Calu3 (cell line): ENCODE measurements around the gene XYLB. TPM values are rescaled to one million over a fixed set of nuclear protein-coding genes. Genes with fewer than 3 reads are reported as not detected.
A peak's percentile ranks its signal among the peaks of the same experiment; 100 is the strongest.

Experiments
- BruUV-seq: library from RNA; stranded (reverse); fragments of 400-500 nt; replicated peaks from 2 replicates; lab custom pipeline; 2021; lab: Mats Ljungman, UMichigan
- CTCF ChIA-PET: fragments of 300-600 bp; sonication (Branson Sonifier 250); formaldehyde crosslinking; loops from one replicate; lab custom pipeline; 2022; ENCODE audit warnings: antibody characterized with exemption; lab: Charles Lee
- DNase-seq: peaks from one replicate; pipeline ENCODE4 v3.0.0; 2022
- H3K27ac Mint-ChIP-seq: one replicate; pipeline ENCODE4 v1.8.0; 2022; ENCODE audit warnings: mixed read lengths; ENCODE audit not compliant: unreplicated experiment
- H3K27me3 Mint-ChIP-seq: one replicate; pipeline ENCODE4 v1.8.0; 2022; ENCODE audit warnings: mixed read lengths; ENCODE audit not compliant: unreplicated experiment
- H3K36me3 Mint-ChIP-seq: one replicate; pipeline ENCODE4 v1.8.0; 2022; ENCODE audit warnings: mild to moderate bottlenecking, moderate library complexity, mixed read lengths; ENCODE audit not compliant: insufficient read depth, unreplicated experiment
- H3K4me1 Mint-ChIP-seq: one replicate; pipeline ENCODE4 v1.8.0; 2022; ENCODE audit warnings: mild to moderate bottlenecking, low read depth, mixed read lengths; ENCODE audit not compliant: unreplicated experiment
- H3K4me3 Mint-ChIP-seq: one replicate; pipeline ENCODE4 v1.8.0; 2022; ENCODE audit warnings: mild to moderate bottlenecking, low read depth, moderate library complexity, mixed read lengths; ENCODE audit not compliant: unreplicated experiment
- H3K9me3 Mint-ChIP-seq: one replicate; pipeline ENCODE4 v1.8.0; 2022; ENCODE audit warnings: low read depth, mixed read lengths; ENCODE audit not compliant: unreplicated experiment
- intact Hi-C: fragments of 100-400 bp; cut with micrococcal nuclease; formaldehyde crosslinking; loops from one replicate; pipeline ENCODE4 v1.10.0; 2022; ENCODE audit not compliant: unreplicated experiment
- total RNA-seq: library from RNA; stranded (reverse); gene quantifications from 2 replicates; pipeline ENCODE4 v1.2.3, GENCODE V29; 2022
- TF ChIP-seq, protein P1 (sequence below): fragments of 200-600 bp; IDR thresholded peaks from one replicate; pipeline ENCODE4 v1.8.0; 2022; ENCODE audit warnings: antibody characterized with exemption; ENCODE audit not compliant: unreplicated experiment

The XYLB gene
- total RNA-seq, 1 experiment from 2014 or later: 12.2 TPM

- CTCF ChIA-PET: no interaction called here
- TF ChIP-seq, protein P1, sequence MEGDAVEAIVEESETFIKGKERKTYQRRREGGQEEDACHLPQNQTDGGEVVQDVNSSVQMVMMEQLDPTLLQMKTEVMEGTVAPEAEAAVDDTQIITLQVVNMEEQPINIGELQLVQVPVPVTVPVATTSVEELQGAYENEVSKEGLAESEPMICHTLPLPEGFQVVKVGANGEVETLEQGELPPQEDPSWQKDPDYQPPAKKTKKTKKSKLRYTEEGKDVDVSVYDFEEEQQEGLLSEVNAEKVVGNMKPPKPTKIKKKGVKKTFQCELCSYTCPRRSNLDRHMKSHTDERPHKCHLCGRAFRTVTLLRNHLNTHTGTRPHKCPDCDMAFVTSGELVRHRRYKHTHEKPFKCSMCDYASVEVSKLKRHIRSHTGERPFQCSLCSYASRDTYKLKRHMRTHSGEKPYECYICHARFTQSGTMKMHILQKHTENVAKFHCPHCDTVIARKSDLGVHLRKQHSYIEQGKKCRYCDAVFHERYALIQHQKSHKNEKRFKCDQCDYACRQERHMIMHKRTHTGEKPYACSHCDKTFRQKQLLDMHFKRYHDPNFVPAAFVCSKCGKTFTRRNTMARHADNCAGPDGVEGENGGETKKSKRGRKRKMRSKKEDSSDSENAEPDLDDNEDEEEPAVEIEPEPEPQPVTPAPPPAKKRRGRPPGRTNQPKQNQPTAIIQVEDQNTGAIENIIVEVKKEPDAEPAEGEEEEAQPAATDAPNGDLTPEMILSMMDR: no peak
- no TSS peak for BruUV-seq
- peak; percentile 83 for DNase-seq
- H3K27ac Mint-ChIP-seq: peak overlapping the region; percentile 70
- intact Hi-C loops: loop anchor here (10.0 kb wide), 1 partner anchor 110 kb away; the partner anchor contains the start of gene XYLB
- H3K9me3 Mint-ChIP-seq: peaks cover 4% of the 10 kb centered on the region
- H3K36me3 Mint-ChIP-seq: peaks cover 30% of the 10 kb centered on the region
- peak overlapping the region; percentile 94 for H3K4me3 Mint-ChIP-seq
- no peaks in the 10 kb centered on the region for H3K27me3 Mint-ChIP-seq
- H3K4me1 Mint-ChIP-seq: peaks cover 28% of the 10 kb centered on the region
These were observed 108.5 kb downstream of the XYLB start for GRCh38 chr3:38454884-38455638.

DNA sequence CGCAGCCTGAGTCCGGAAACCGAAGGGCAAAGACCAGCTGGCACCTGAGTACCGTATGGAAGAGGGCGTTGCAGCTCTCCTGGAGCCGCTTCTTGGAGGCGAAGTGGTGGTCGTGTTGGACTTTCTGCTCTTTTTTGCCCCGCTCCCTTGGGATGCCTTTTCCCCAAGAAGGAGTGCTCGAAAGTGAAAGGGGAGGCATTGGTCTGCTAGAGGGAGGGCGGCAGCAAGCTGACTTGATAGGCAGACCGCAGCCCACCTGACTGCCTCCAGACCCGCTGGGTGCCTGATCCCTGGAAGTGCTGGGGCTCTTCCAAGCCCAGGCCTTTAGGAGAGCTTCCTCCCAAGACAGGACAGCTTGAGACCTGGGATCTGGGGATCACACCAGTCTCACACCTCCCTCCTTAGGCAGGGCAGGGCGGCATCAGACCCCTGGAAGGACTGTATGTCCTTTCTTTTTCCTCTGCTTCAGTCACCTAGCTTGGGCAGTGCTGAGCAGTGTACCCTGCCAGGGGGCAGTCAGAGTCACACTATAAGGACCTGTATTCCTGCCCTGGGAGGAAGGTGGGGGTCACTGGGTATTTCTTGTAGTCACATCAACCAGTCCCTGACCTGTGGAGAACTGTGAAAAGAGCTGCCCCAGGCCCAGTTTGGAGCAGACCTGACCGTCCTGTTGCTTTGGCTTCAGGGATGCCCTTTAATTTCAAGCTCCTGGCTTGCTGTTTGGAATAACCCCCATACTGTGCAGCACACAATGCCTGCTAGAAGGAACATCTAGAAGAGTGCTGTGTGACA, 109.2 kb downstream of the XYLB start:
- no peaks in the 10 kb centered on the region for H3K27me3 Mint-ChIP-seq
- H3K9me3 Mint-ChIP-seq: peaks cover 1% of the 10 kb centered on the region
- H3K36me3 Mint-ChIP-seq: peaks cover 30% of the 10 kb centered on the region
- TF ChIP-seq, protein P1: no peak
- TSS peak; percentile 14 for BruUV-seq
- peaks cover 33% of the 10 kb centered on the region for H3K4me1 Mint-ChIP-seq
- CTCF ChIA-PET: no interaction called here
- H3K27ac Mint-ChIP-seq: no peak overlapping the region
- H3K4me3 Mint-ChIP-seq: peak overlapping the region; percentile 94
- DNase-seq: no peak
- intact Hi-C loops: loop anchor here (10.0 kb wide), 1 partner anchor 111 kb away; the partner anchor contains the start of gene XYLB

- Mint-ChIP-seq H3K4me3 (no peak overlapping the region), H3K4me1 (peaks cover 33% of the 10 kb centered on the region), H3K9me3 (no peaks in the 10 kb centered on the region), H3K27me3 (no peaks in the 10 kb centered on the region), H3K36me3 (peaks cover 30% of the 10 kb centered on the region), H3K27ac (no peak overlapping the region)
- intact Hi-C loops: loop anchor here (10.0 kb wide), 1 partner anchor 113 kb away; the partner anchor contains the start of gene XYLB
- CTCF ChIA-PET: interaction anchor here (0.6 kb wide), 1 partner anchor 338 kb away, joined by 3 read pairs; no protein-coding TSS in a partner anchor
- DNase-seq: no peak
- TF ChIP-seq, protein P1: no peak
- no TSS peak for BruUV-seq
These were observed 110.8 kb downstream of the XYLB start for GRCh38 chr3:38457111-38458003.
